Right lobe of liver (tissue), 6 donors: Measurements from ENCODE around the gene HSPB9. TPM values are rescaled to one million over a fixed set of nuclear protein-coding genes. Genes with fewer than 3 reads are reported as not detected.

Source experiments
- ATAC-seq, 4 donors: fragments of 200-7000 bp; cut with Tn5 transposase; one replicate each; pipeline ENCODE4 v1.9.1; 2020; ENCODE audit warnings: mild to moderate bottlenecking in 4 of 4, moderate library complexity in 4 of 4
- DNase-seq, 3 donors: peaks; one replicate each; pipeline ENCODE4 v3.0.0-alpha.2; 2020
- H3K27ac ChIP-seq, 3 donors: fragments of 200-600 bp; one replicate each; pipeline ENCODE4 v1.8.0; 2022
- H3K27me3 ChIP-seq, 2 donors: fragments of 200-600 bp; one replicate each; pipeline ENCODE4 v1.8.0; 2022
- H3K36me3 ChIP-seq, 4 donors: fragments of 200-600 bp; sonication (generic) in 1 of 4; one replicate each; pipeline versions ENCODE4 v1.5.1 to v1.8.0; 2017 to 2022; ENCODE audit warnings: control low read depth in 1 of 4
- H3K4me1 ChIP-seq, 4 donors: fragments of 200-600 bp; sonication (generic) in 1 of 4; one replicate each; pipeline versions ENCODE4 v1.5.1 to v1.8.0; 2017 to 2022; ENCODE audit warnings: control low read depth in 1 of 4
- H3K4me3 ChIP-seq, 3 donors: fragments of 200-600 bp; one replicate each; pipeline ENCODE4 v1.8.0; 2022
- H3K9me3 ChIP-seq, 4 donors: fragments of 200-600 bp; sonication (generic) in 1 of 4; one replicate each; pipeline versions ENCODE4 v1.5.1 to v1.8.0; 2017 to 2022; ENCODE audit warnings: control low read depth in 1 of 4
- POLR2A ChIP-seq: fragments of 450-650 bp; IDR thresholded peaks from one replicate; pipeline ENCODE4 v1.6.1; 2017; ENCODE audit warnings: antibody characterized with exemption, mild to moderate bottlenecking
- WGBS: methylation state at CpG from one replicate; pipeline ENCODE4 v1.1.6; 2018; ENCODE audit warnings: low coverage, low lambda C conversion rate; ENCODE audit not compliant: insufficient coverage; ENCODE audit errors: missing lambda C conversion rate; 5-methylcytosine and 5-hydroxymethylcytosine counted together
- intact Hi-C, 2 donors: fragments of 100-400 bp; cut with DNase I; formaldehyde crosslinking; loops; one replicate each; pipeline versions ENCODE4 v1.11.2 to v1.14.1; 2022
- total RNA-seq, 6 experiments: library from RNA; depleted of rRNA in 2 of 6; stranded (reverse); fragments of >200 nt in 2 of 6; fragmentation: NEBNext Ultra II Directional in 3 of 6; extraction: Animal tissue kit (Norgen Biotek cat#: 25700) in 3 of 6; gene quantifications; one replicate each; pipeline versions ENCODE4 v1.1.0 to v1.2.4, GENCODE V29; 2016 to 2023
- TF ChIP-seq, protein P1 (sequence below), 4 donors: fragments of 200-600 bp in 3 of 4; fragments of 450-650 bp in 1 of 4; IDR thresholded peaks; one replicate each; pipeline versions ENCODE4 v1.5.1 to v1.8.0; 2016 to 2022; ENCODE audit warnings: antibody characterized with exemption in 4 of 4, mild to moderate bottlenecking in 2 of 4
- donor health status: DM: no; HTN: yes; CAD: no.
- donor health status: DM: no; HTN: no; CAD: no.
- donor health status: DM: no; HTN: no; CAD: no.
- donor health status: DM: no; HTN: yes; CAD: no.
- donor health status: DM: no; HTN: yes; CAD: no.

The HSPB9 gene
- total RNA-seq, 6 experiments from 2014 or later: 0.38 to 1.6 (median 0.85) TPM

DNA sequence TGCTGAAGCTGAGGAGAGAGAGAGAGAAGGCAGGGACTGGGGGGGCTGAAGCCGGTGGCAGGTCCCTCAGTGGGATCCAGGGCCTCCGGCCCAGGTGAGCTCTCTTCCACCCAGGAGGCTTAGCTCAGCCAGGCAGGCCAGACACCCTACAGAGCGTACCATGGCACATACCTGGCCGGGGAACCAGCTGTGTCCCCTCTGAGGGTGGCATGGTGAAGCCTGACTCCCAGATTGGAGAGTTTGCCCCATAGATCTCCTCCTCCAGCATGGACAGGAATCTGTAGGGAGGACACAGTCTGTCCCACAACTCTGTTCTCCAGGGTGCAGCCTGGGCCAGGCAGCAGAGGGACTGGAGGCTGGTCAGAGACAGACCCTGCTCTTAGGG lies 4.5 kb upstream of the HSPB9 start:
- intact Hi-C loops: loop anchor here in 1 of 2 donors (5.0 kb wide), 3 partner anchors 51 to 156 kb away; no protein-coding TSS in a partner anchor
- Histone ChIP-seq H3K9me3 (no peaks in the 10 kb centered on the region), H3K36me3 (peaks cover 0 to 13% (median 2%) of the 10 kb centered on the region in 4 donors), H3K4me3 (no peak overlapping the region), H3K4me1 (peaks cover 0 to 33% (median 5%) of the 10 kb centered on the region in 4 donors), H3K27me3 (no peaks in the 10 kb centered on the region), H3K27ac (no peak overlapping the region)
- TF ChIP-seq POLR2A: no peak
- TF ChIP-seq, protein P1, sequence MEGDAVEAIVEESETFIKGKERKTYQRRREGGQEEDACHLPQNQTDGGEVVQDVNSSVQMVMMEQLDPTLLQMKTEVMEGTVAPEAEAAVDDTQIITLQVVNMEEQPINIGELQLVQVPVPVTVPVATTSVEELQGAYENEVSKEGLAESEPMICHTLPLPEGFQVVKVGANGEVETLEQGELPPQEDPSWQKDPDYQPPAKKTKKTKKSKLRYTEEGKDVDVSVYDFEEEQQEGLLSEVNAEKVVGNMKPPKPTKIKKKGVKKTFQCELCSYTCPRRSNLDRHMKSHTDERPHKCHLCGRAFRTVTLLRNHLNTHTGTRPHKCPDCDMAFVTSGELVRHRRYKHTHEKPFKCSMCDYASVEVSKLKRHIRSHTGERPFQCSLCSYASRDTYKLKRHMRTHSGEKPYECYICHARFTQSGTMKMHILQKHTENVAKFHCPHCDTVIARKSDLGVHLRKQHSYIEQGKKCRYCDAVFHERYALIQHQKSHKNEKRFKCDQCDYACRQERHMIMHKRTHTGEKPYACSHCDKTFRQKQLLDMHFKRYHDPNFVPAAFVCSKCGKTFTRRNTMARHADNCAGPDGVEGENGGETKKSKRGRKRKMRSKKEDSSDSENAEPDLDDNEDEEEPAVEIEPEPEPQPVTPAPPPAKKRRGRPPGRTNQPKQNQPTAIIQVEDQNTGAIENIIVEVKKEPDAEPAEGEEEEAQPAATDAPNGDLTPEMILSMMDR (IDR thresholded peaks at IDR 0.05): no peak
- no peak for ATAC-seq
- no CpG with 5 or more reads among the region's 4 CpGs for WGBS
- no peak for DNase-seq

DNA sequence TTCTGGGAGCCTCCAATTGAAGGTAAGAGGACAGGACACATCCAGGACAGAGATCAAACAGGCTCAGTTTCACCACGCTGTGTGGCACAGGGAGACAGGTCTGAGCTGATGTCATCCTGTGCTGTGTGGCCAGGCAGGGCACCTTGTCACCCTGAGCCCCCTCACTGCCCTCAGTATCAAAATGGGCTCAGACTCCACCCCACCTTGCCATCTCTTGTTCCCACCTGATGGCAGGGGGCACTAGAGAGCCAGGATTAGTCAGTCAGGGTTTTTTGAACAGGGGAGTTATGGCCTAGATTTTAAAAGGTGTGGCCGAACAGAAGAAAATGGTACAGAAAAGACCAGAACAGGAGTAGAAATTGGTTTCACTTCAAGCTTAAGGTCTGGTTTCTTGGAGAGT lies 4.1 kb upstream of the HSPB9 start:
- peaks cover 0 to 35% (median 5%) of the 10 kb centered on the region in 4 donors for H3K4me1 ChIP-seq
- no peak overlapping the region for H3K27ac ChIP-seq
- TF ChIP-seq POLR2A: no peak
- TF ChIP-seq, protein P1 (IDR thresholded peaks at IDR 0.05): peak; percentile 36 to 48 (median 42)
- H3K4me3 ChIP-seq: no peak overlapping the region
- 60% methylated on average over 1 of the region's 2 CpGs for WGBS
- no peak for DNase-seq
- no peaks in the 10 kb centered on the region for H3K9me3 ChIP-seq
- peaks cover 0 to 9% (median 2%) of the 10 kb centered on the region in 4 donors for H3K36me3 ChIP-seq
- no peaks in the 10 kb centered on the region for H3K27me3 ChIP-seq
- intact Hi-C loops: loop anchor here in 1 of 2 donors (5.0 kb wide), 3 partner anchors 51 to 156 kb away; no protein-coding TSS in a partner anchor
- no peak for ATAC-seq

DNA sequence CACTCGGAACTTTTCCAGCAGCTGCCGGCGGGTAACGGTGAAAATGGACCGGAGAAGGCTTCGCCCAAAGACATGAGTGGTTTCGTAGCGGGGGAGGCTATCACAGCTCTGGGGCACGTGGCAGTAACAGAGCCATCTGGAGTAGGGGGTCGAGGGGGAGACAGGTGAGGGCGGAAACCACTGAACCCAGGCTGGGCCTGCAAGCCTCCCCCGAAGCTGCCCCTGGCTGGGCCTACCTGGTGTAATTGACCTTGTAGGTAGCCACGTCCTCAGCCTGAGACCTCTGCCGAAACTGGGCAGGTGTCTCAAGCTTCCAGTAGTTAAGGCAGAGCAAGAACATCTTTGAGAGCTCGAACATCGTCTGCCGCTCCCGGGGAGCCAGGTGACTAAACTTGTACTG lies 3.3 kb upstream of the HSPB9 start:
- Histone ChIP-seq H3K9me3 (no peaks in the 10 kb centered on the region), H3K27me3 (no peaks in the 10 kb centered on the region), H3K4me3 (no peak overlapping the region), H3K36me3 (peaks cover 0 to 7% (median 2%) of the 10 kb centered on the region in 4 donors), H3K4me1 (peaks cover 0 to 35% (median 5%) of the 10 kb centered on the region in 4 donors), H3K27ac (no peak overlapping the region)
- 92% methylated on average over 10 of the region's 18 CpGs for whole genome bisulfite sequencing
- intact Hi-C loops: loop anchor here in 1 of 2 donors (5.0 kb wide), 3 partner anchors 52 to 157 kb away; no protein-coding TSS in a partner anchor
- ATAC-seq (no peak), DNase-seq (peak in 1 of 3 donors; percentile 44)
- TF ChIP-seq, protein P1 (IDR thresholded peaks at IDR 0.05): no peak
- no peak for TF ChIP-seq POLR2A

DNA sequence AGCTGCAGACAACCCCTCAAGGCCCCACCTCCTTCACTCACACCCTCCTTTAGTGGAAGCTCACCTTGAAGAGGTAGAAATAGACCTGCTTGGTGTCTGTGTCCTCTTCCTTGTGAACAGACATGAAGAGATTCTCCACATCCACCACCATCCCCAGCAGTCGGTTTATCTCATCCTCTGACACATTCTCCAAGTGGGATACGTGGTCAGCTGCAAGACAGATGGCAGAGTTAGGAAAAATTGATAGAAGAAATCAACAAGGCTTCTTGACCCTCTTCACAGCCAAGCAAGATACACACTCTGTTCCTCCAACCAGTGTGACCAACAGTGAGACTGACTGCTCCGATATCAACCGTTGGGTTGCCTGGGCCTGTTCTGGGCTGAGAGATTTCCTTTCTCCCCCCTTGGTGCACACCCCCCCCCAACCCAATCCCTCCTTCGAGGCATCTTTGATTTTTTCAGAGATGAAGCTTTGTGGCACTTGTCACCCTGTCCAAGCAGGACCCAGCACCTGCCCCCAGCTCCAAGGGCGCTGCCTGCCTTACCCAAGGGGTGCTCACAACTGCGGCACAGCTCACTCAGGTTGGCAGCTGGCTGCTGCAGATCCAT lies 2.3 kb upstream of the HSPB9 start:
- Histone ChIP-seq H3K27ac (no peak overlapping the region), H3K36me3 (peaks cover 0 to 10% (median 2%) of the 10 kb centered on the region in 4 donors), H3K4me1 (peaks cover 0 to 35% (median 5%) of the 10 kb centered on the region in 4 donors), H3K4me3 (peak overlapping the region; percentile 70 to 74 (median 71)), H3K27me3 (no peaks in the 10 kb centered on the region), H3K9me3 (no peaks in the 10 kb centered on the region)
- DNase-seq (no peak), ATAC-seq (no peak)
- TF ChIP-seq POLR2A: no peak
- TF ChIP-seq, protein P1 (IDR thresholded peaks at IDR 0.05): no peak
- WGBS: 45% methylated on average over 5 of the region's 7 CpGs
- intact Hi-C loops: loop anchor here in 1 of 2 donors (10.0 kb wide), 1 partner anchor 55 kb away; no protein-coding TSS in a partner anchor
